Measurements from ENCODE around the gene MRPS6.

DNA sequence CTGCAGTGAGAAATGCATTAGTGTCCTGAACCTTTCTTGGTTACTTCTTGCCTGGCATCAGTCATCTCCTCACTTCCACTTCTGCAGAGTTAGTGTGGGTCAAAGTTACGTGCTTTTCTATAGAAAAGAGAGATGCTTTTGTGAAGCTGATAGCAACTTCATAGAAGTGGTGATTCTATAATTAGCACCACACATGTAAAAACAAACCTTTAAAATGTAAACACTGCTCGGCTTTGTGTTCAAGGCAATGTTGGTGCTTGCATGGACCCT is 57.3 kb downstream of the MRPS6 start:
- no peak for TF ChIP-seq CTCF (IDR thresholded peaks at IDR 0.05)
- no peak for TF ChIP-seq POLR2A (IDR thresholded peaks at IDR 0.05)
- no peak for TF ChIP-seq EP300 (IDR thresholded peaks at IDR 0.05)
